GM12864 (cell line): ENCODE results near the gene ABCG1.

Experiments used
- DNase-seq: peaks from one replicate; pipeline ENCODE4 v3.0.0-alpha.2; 2011; ENCODE audit warnings: low read depth
- H3K4me3 ChIP-seq: 2 replicates; pipeline ENCODE4 v1.5.1; 2011; ENCODE audit warnings: mild to moderate bottlenecking, low read depth, low read length, control low read depth
- CTCF ChIP-seq: IDR thresholded peaks from 2 replicates; pipeline ENCODE4 v1.5.1; 2011; ENCODE audit warnings: low read depth, mild to moderate bottlenecking, moderate library complexity, low read length, control low read depth, inconsistent platforms; ENCODE audit errors: missing control alignments

ABCG1 gene

DNA sequence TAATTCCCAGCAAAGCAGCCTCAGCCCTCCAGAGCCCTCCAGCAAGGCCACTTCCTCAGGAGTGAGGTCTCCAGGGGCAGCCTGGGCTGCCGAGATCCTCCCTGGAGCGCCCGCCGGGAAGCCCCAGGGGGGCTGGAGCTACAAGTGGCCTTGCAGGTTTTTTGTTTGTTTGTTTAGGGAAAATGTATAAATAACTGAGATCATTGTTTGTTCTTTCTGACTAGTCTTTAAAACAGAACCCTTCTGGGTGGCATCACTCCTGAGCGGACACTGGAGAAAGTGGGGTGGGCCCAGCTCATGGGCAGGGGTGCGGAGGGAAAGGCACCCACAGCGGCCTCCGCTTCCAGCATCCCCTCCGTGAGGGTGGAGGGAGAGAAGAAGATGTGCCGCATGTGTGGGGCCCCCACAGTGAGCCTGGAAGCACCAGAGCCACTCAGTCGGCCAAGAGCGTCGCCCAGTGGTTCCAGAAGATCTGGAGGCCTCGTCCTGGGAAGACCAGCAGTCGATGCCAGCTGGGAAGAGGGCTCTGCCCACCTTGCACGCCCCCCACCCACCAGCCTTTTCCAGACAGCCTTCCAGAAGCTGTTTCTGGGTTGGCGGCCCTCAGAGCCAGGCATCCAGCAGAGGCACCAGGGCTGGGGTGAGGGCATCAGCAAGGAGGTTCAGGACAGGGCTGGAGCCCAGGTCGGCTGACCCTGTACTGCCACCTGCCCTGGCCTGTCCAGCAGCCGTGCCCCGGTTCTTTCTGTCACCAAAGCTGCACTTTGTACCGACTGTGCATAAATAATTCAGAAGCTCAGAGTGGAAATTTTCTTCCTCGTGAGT, 61.6 kb downstream of the ABCG1 start:
- H3K4me3 ChIP-seq: no peak overlapping the region
- TF ChIP-seq CTCF: no peak
- DNase-seq: no peak

DNA sequence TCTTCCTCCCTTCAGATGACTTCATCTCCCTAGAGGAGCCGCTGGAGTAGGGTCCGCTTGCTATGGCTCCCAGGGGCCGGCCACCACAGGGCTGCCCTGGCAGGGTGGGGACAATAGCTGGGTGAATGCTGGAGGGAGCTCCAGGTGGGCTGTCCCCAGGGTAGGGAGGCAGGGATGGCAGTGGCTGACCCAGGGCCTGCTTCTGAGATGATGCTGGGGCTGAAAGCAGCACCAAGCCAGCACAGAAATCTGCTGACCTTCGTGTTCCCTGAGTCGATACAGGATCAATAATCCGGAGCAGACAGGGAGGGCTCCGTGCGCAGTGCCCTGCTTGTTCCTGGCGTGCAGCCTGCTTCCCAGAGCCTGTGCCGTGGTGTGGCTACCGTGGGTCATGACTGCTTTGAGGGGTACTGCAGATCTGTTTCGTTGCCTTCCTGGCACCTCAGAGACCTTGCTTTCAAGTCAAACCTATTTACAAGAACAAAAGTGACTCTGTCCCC, 62.3 kb downstream of the ABCG1 start:
- TF ChIP-seq CTCF: no peak
- H3K4me3 ChIP-seq: no peak overlapping the region
- no peak for DNase-seq

DNA sequence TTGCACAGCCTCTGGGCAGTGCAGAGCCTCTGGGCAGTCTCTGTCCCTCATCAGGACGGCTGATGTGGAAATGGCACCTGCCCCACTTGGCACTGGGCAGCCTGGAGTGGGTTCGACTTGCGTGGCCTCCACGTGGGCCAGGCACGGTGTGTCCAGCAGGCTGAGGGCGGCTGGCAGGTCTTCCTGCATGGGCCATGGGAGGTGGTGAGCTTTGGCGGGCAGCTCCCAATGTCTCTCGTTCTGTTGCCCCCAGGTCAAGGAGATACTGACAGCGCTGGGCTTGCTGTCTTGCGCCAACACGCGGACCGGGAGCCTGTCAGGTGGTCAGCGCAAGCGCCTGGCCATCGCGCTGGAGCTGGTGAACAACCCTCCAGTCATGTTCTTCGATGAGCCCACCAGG, 63.1 kb downstream of the ABCG1 start:
- DNase-seq: no peak
- TF ChIP-seq CTCF: no peak
- no peak overlapping the region for H3K4me3 ChIP-seq

DNA sequence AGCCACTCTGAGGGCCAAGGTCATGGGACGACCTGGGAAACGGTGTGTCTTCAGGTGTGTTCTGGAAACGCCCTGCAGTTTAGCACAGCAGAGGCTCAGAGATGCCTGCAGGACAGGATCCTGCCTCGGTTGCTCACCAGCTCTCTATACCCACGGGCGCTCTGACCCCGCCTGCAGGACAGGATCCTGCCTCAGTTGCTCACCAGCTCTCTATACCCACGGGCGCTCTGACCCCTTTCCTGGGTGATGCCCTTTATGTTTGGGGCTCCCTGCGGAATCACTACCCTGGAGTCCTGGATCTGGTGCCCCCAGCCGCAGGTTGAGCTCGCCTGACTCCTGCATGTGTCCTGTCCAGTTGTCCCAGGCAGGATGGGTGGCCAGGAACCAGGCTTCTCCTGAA, 63.8 kb downstream of the ABCG1 start:
- DNase-seq: no peak
- no peak for TF ChIP-seq CTCF
- no peak overlapping the region for H3K4me3 ChIP-seq

DNA sequence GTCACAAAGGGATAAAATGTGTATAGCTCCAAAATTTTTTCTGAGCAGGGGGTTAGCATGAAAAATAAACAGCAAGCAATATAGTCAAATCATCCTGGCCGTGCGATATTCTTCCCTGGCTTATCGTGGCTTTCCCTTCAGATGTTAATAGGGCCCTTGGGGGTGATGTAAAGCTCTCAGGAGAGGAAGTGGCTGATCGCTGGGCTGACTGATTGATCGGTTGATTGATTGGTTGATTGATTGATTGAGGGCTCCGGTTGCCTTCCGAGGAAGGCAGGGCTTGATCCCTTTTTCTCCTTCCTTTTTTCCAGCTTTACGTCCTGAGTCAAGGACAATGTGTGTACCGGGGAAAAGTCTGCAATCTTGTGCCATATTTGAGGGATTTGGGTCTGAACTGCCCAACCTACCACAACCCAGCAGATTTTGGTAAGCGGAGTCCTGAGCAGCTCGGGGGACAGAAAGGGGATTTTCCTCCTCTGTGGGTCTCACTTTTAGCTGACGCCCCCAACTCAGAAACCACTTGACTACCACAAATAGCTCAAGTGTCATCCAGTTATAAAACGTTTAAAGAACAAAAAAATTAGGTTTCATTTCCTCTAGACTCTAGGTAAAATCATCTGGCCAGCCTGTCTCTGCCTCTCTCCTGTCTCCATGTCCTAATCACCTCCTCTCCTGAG, 66.8 kb downstream of the ABCG1 start:
- no peak for DNase-seq
- no peak for TF ChIP-seq CTCF
- no peak overlapping the region for H3K4me3 ChIP-seq

- no peak for TF ChIP-seq CTCF
- peak overlapping the region; percentile 5; the same call in 1 of the 2 replicates for H3K4me3 ChIP-seq
- no peak for DNase-seq
Observed at GRCh38 chr21:42286416-42286815, 67.5 kb downstream of the ABCG1 start.
